Measurements from ENCODE around the gene GABRB2.

Gene GABRB2

DNA sequence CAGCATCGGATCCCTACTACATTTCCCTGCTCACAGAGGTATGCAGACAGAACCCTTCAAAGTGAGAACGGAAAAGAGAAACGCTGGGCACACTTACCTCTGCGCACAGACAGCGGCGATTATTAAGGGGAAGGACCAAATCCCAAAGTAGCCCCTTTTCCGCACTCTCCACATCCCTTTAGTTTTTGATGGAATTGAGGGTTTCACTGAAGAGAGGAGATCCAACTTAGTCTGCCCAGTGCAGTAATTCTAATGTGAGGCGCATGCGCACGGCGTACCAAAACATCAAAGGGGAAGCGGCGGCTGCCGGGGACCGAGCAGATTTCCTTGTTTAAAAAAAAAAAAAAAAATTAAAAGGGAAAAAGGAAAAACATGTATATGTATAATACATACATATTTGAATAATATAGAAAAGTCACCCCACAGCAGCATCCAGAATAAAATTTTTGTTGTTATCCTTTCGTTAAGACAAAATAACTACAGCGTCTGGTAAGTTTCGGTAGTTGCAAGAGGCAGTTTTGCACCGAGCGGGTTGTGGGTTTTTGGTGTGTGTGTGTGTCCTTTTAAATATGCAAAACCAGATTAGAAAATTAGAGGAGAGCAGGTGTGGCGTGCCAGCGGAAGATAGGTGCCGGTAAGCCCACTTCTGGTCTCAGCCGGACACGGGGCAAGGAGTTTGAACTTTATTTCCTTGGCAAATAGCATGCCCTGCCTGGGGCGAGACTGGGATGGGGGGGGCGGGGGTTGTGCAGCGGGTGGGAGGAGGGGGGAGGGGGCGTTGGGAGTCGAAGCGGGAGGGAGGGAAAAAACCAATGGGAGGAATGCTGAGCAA, at the start of gene GABRB2:
TSS of gene GABRB2 (minus strand) at position 256 of the 832 bp plus-strand sequence. CDS start at position 174, 82 bp downstream.
- TF ChIP-seq GATA3 (IDR thresholded peaks at IDR 0.05; ENCODE audit: low read depth, low read length) (no peak), GATA2 (IDR thresholded peaks at IDR 0.05; ENCODE audit: low read depth, low read length) (no peak)

- no peak for TF ChIP-seq GATA3 (IDR thresholded peaks at IDR 0.05; ENCODE audit: low read depth, low read length)
- no peak for TF ChIP-seq GATA2 (IDR thresholded peaks at IDR 0.05; ENCODE audit: low read depth, low read length)
Observed at GRCh38 chr5:161585798-161586197, 39.3 kb upstream of the GABRB2 start.

GRCh38 chr5:161580621-161581020, 34.1 kb upstream of the GABRB2 start:
- TF ChIP-seq GATA2 (IDR thresholded peaks at IDR 0.05; ENCODE audit: low read depth, low read length) (no peak), GATA3 (IDR thresholded peaks at IDR 0.05; ENCODE audit: low read depth, low read length) (no peak)

- no peak for TF ChIP-seq GATA3 (IDR thresholded peaks at IDR 0.05; ENCODE audit: low read depth, low read length)
- TF ChIP-seq GATA2 (IDR thresholded peaks at IDR 0.05; ENCODE audit: low read depth, low read length) = no peak
Observed at GRCh38 chr5:161572914-161573313, 26.4 kb upstream of the GABRB2 start.

GRCh38 chr5:161566081-161566480, 19.6 kb upstream of the GABRB2 start:
- TF ChIP-seq GATA2 (IDR thresholded peaks at IDR 0.05; ENCODE audit: low read depth, low read length) (no peak), GATA3 (IDR thresholded peaks at IDR 0.05; ENCODE audit: low read depth, low read length) (no peak)

DNA sequence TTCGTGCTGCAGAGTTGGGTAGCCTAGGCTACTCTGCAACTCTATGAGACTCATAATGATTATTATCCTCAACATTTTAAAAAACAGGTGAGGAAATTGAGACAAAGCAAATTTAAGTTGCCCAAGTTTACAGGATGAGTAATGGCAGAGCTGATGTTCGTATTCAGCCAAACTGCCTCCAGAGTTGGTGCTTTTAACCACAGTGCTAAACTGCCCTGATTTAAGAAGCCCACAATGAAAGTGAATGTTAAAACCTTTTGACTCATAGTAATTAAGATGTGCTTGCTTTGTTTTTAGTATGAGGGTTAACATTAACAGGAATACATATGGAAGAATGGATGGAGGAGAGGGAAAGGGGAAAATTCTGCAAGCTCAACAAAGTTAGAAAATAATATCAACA, 15.9 kb upstream of the GABRB2 start:
- no peak for TF ChIP-seq GATA2 (IDR thresholded peaks at IDR 0.05; ENCODE audit: low read depth, low read length)
- no peak for TF ChIP-seq GATA3 (IDR thresholded peaks at IDR 0.05; ENCODE audit: low read depth, low read length)

DNA sequence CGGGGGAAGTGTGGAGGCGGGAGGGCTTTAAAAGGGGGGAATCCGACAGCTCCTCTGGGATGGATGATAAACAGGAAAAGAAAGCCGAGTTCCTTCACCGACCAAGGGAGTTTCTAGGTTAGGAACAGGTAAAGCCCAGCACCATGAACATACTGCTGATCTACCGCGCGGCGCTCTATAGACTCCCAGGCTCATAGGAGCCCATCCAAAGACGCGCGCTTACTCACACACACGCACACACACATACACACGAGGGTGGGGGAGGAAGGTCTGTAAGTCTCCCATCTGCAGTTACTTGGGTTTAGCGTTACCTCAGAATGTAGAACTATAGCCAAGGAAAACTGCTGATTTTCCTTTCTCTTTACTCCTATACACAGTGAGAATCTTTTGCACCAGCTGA, 2.6 kb upstream of the GABRB2 start:
- TF ChIP-seq GATA2 (IDR thresholded peaks at IDR 0.05; ENCODE audit: low read depth, low read length) (no peak), GATA3 (IDR thresholded peaks at IDR 0.05; ENCODE audit: low read depth, low read length) (no peak)

DNA sequence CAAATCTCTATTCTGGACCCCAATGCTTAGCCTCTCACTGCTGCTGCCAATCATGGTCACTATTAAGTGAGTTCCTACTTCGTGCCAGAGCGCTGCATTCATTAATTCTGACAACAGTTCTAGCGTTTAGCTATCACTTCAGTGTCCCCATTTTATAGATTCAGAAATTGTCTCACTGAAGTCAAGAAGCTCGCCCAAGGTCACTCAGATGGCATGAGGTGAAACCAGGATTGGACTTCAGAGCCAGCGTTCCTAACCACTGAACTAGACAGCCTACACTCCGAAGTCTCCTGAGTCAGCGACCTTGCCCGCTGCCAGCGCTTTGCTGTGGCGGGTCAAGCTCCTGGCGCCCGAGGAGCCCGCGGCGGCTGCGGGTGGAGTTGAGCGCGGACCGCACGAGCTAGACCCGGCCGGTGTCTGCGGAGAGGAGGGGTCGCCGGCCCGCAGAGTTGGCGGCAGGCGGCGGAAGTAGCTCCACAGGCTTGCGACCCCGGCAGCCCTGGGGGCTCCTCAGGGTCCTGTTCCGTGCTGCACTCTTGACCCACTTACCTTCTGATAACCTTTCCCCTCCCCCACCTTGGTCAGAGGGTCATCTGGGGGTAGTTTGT, 2.1 kb upstream of the GABRB2 start:
- no peak for TF ChIP-seq GATA2 (IDR thresholded peaks at IDR 0.05; ENCODE audit: low read depth, low read length)
- no peak for TF ChIP-seq GATA3 (IDR thresholded peaks at IDR 0.05; ENCODE audit: low read depth, low read length)

GRCh38 chr5:161547738-161548486, 1.4 kb upstream of the GABRB2 start:
- TF ChIP-seq GATA3 (IDR thresholded peaks at IDR 0.05; ENCODE audit: low read depth, low read length) (no peak), GATA2 (IDR thresholded peaks at IDR 0.05; ENCODE audit: low read depth, low read length) (no peak)

DNA sequence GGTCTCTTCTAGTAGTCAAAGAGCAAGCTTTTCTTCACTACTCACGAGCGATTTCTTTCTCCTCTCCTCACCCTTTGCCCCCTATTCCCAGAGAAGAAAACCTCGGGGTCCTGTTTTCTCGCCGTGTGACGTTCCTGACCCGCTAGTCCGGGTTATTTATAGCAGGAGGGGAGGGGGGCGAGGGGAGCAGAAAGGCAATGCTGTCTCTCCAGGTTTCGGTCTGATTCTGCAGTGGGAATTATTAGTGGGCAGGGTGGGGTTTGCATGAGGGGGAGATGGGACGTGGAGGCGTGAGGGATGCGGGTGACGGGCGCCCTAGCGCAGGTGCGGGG, 847 bp upstream of the GABRB2 start:
- TF ChIP-seq GATA3 (IDR thresholded peaks at IDR 0.05; ENCODE audit: low read depth, low read length) (no peak), GATA2 (IDR thresholded peaks at IDR 0.05; ENCODE audit: low read depth, low read length) (no peak)

GRCh38 chr5:161546095-161546469, 443 bp downstream of the GABRB2 start:
- no peak for TF ChIP-seq GATA3 (IDR thresholded peaks at IDR 0.05; ENCODE audit: low read depth, low read length)

- TF ChIP-seq GATA2 (IDR thresholded peaks at IDR 0.05; ENCODE audit: low read depth, low read length) = no peak
- TF ChIP-seq GATA3 (IDR thresholded peaks at IDR 0.05; ENCODE audit: low read depth, low read length) = no peak
Observed at GRCh38 chr5:161545344-161546094, 1.0 kb downstream of the GABRB2 start.

DNA sequence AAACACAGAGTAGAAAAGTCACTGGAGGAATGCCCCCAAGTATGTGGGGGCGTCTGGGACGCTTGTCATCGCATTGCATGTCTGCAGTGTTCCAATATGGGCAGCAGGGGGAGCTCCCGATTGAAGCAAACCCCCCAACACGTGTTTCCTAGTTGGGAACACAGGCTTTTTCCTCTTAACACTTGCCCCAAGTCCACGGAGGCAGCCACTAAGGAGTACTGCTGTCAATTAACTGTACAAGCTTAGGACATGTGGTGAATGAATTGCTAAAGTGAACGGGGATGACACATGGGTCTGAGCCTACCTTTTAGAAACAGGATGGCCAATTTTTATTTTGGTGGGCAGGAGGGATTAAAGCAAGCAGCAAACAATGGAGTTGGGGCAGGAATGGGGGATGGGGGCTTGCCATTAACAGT, 2.2 kb downstream of the GABRB2 start:
- TF ChIP-seq GATA3 (IDR thresholded peaks at IDR 0.05; ENCODE audit: low read depth, low read length) (no peak), GATA2 (IDR thresholded peaks at IDR 0.05; ENCODE audit: low read depth, low read length) (no peak)

DNA sequence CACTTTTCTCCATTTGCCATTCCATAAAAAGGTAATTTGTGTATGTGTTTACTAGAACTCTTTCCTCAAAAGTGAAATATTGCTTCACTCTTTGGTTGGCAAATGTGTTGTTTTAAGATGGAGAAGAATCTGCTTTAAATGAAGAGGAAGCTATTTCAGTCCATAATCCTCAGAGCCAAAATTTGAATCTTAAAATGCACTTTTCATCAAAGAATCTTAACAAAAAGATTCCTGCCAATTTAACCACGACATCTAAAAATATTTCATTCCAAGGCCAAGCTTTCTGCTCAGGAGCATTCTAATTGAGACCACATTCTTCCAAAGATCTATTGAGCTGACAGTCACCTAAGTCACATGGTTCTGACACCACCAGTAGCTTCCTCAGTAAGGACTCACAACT, 7.5 kb downstream of the GABRB2 start:
- TF ChIP-seq GATA2 (IDR thresholded peaks at IDR 0.05; ENCODE audit: low read depth, low read length) (no peak), GATA3 (IDR thresholded peaks at IDR 0.05; ENCODE audit: low read depth, low read length) (no peak)

Measured in SH-SY5Y (cell line).